Sigmoid colon (tissue), 4 donors: Measurements from ENCODE around the gene ABCC8.

ENCODE experiments used
- CTCF ChIP-seq, 4 experiments: fragments of 450-650 bp in 3 of 4; fragments of 200-600 bp in 1 of 4; IDR thresholded peaks; one replicate each; pipeline ENCODE4 v1.5.1; 2016 to 2019; ENCODE audit warnings: antibody characterized with exemption in 4 of 4, mild to moderate bottlenecking in 3 of 4, moderate library complexity in 2 of 4
- POLR2A ChIP-seq, 2 donors: fragments of 450-650 bp; IDR thresholded peaks; one replicate each; pipeline ENCODE4 v1.6.1; 2016; ENCODE audit warnings: antibody characterized with exemption in 2 of 2, mild to moderate bottlenecking in 2 of 2, moderate library complexity in 2 of 2
- POLR2AphosphoS5 ChIP-seq, 4 donors: sonication (generic); formaldehyde crosslinking; IDR thresholded peaks; one replicate each; pipeline ENCODE4 v1.6.1; 2017; ENCODE audit warnings: antibody characterized with exemption in 4 of 4

- TF ChIP-seq CTCF (IDR thresholded peaks at IDR 0.05) (no peak), POLR2A (IDR thresholded peaks at IDR 0.05) (no peak), POLR2AphosphoS5 (IDR thresholded peaks at IDR 0.05) (no peak)
Observed at GRCh38 chr11:17506314-17506713, 29.7 kb upstream of the ABCC8 start.
